GM18511 (cell line): Measurements from ENCODE around the gene CPNE1.
A peak's percentile ranks its signal among the peaks of the same experiment; 100 is the strongest.

Experiments used
- ATAC-seq: cut with Tn5 transposase; IDR thresholded peaks from one replicate; pipeline ENCODE4 v1.9.1; 2021; ENCODE audit warnings: mild to moderate bottlenecking, moderate library complexity; ENCODE audit not compliant: unreplicated experiment

CPNE1 gene

DNA sequence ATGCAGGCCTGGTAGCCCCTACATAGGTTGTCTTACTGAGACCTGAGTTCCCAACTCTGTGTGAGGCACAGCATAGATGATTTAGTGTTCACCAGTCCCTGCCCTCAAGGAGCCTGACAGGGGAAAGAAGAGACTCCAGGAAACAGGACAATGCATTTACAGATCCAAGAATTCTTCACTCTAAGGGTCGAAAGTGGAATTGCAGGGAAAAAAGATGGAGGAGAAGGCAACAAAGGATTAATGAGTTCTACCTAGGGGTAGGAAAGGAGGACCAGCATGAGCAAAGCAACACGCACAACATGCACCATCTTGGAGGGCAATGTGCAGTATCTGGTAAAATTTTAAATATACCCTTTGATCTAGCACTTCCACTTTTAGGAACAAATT is 43.1 kb downstream of the CPNE1 start:
- no peak for ATAC-seq

DNA sequence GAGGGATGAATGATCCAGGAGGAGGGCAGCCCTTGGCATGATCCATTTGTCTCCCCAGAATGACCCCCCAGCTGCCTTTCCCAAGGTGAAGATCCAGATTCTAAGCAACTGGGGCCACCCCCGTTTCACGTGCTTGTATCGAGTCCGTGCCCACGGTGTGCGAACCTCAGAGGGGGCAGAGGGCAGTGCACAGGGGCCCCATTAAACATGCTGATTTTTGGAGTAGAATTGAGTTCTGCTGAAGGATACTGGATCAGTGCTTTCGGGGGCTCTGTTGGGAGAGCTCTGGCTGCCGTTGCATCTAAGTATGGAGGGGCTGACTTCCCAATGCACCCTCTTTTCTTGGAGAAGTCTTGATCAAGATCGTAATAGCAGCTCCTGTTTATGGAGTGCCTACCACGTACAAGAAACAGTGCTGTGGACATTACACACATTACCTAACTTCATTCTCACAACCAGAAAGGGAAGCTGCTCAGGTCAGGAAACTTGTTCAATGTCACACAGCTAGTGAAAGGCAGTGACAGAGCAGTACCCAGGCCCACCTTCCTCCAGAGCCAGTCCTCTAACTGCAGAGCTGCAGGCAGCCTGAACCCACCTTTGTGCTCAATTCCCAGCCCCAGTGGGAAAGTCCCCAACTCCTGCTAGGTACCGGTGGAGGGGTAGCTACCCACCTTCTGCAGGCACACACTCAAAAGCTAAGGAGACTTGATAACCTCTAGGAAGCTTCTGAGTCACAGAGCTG is 43.7 kb downstream of the CPNE1 start:
- ATAC-seq, result no peak

DNA sequence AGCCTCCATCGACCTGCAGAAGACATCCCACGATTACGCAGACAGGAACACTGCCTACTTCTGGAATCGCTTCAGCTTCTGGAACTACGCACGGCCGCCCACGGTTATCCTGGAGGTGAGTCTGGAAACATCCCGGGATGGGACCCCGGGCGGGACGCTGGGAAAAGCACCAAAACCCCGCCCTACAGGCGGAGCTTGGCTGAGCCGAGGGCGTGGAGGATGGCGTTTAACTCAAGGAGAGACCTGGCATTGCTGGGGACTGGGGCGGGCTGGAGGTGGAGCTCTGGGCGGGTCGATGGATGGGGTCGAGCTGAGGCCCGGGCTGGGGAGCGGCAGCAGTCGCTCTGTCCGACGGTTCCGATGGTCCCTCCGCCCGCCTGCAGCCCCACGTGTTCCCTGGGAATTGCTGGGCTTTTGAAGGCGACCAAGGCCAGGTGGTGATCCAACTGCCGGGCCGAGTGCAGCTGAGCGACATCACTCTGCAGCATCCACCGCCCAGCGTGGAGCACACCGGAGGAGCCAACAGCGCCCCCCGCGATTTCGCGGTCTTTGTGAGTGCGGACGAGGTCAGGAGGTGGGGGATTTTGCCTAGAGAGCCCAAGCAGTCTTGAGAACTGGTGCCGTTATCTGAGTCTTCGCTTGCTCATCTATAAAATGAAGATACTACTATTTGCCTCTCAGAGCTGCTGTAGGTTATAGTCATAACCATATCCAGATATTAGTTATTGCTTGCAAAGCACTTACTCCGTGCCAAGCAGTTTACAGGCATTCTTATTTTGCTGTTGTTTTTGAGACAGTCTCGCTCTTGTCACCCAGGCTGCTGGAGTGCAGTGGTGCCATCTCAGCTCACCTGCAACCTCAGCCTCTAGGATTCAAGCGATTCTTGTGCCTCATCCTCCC is 45.3 kb downstream of the CPNE1 start:
- ATAC-seq, result peak; percentile 43

GRCh38 chr20:35618263-35619131 is 46.2 kb downstream of the CPNE1 start:
- no peak for ATAC-seq

DNA sequence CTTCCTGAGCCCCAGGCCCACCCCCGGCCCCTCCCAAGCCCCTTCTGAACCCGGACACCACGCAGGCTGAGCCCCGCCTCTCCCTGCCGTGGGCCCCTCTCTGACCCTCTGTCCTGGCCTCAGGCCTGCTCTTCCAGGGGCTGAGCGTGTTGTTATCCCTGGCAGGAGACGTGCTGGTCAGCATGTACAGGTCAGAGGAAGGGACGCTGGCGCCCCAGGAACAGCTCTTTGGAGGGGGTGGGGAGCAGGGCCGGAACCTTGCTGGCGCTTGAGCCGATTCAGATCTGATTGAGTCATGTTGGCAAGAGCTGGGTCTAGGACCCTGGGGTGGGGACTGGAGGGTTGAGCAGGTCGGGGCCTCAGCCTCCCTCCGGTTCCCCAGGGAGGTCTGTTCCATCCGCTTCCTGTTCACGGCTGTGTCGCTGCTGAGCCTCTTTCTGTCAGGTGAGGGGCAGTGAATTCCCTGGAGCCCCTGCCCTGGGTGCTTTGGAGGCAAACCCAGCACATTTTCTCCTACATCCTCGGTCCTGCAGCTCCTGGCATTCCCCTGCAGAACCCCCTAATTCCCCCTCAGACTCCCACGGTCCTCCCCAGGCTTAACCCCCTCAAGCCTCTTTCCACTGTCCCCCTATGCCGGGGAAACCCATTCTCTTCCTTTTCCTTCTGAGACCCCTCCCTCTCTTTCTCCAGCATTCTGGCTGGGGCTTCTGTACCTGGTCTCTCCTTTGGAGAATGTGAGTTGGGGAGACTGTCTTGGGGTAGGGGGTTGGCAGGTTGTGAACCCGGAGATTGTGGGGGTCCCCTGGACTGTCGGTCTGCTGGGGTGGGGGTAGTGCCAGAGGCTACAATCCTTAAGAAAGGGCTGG is 47.1 kb downstream of the CPNE1 start:
- ATAC-seq, result no peak

DNA sequence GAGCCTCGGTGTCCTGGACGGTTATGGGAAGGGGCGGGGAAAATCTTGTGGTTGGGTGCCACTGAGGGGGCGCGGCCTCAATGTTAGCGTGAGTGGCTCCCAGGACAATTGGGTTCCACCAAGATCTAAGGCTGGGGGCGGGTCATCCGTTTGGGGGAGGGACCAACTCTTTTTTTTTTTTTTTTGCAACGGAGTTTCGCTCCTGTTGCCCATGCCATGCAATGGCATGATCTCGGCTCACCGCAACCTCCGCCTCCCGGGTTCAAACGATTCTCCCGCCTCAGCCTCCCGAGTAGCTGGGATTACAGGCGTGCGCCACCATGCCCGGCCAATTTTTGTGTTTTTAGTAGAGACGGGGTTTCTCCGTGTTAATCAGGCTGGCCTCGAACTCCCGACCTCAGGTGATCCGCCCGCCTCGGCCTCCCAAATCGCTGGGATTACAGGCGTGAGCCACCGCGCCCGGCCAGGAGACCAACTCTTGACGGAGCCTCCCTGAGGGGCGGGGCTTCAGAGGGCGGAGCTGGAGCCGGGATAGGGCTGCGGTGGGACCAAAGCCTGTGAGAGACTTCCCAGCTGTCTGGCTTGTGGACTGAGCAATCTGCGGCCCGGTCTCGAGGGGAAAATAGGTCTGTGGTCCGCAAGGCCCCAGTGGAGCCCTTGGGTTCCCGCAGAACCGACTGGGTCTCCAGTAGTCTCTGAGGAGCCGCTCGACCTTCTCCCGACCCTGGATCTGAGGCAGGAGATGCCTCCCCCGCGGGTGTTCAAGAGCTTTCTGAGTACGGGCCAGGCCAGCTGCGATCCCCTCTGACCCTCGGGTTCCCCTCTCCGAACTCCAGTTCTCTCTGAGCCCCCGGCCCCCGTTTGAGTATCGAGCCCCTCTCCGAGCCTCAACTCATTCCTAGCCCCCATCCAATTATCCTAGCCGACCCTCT is 48.0 kb downstream of the CPNE1 start:
- peak; percentile 28 for ATAC-seq

DNA sequence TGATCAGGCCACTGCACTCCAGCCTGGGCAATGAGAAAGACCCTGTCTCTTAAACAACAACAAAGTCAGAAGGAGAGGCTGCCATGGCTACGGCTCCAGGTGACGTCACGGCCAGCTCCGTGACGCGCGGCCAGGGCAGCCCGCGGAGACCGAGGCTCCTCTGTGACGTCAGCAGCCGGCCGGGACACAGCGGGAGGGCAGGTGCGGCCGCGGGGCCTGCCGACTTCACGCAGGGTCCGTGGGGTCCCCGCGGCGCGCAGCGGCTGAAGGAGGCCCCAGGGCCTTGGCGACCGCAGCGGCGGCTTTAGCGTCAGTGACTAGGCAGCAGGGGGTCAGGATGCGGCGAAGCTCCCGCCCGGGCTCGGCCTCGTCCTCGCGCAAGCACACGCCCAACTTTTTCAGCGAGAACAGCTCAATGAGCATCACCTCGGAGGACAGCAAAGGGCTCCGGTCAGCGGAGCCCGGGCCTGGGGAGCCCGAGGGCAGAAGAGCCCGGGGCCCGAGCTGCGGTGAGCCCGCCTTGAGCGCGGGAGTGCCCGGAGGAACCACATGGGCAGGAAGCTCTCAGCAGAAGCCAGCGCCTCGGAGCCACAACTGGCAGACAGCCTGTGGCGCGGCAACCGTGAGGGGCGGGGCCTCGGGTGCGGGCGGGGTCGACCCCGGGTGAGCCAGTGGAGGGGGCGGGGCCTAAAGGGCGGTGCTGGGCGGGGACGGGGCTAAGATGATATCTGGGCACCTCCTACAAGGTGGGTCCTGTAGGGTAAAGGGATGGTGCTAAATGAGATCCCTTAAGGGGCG is 48.8 kb downstream of the CPNE1 start, which contains the start of gene SPAG4:
Gene SPAG4, plus strand, starts transcription at position 163 of the 798 bp plus-strand sequence. Its CDS starts 175 bp downstream, at position 338.
- ATAC-seq, result peak; percentile 79

DNA sequence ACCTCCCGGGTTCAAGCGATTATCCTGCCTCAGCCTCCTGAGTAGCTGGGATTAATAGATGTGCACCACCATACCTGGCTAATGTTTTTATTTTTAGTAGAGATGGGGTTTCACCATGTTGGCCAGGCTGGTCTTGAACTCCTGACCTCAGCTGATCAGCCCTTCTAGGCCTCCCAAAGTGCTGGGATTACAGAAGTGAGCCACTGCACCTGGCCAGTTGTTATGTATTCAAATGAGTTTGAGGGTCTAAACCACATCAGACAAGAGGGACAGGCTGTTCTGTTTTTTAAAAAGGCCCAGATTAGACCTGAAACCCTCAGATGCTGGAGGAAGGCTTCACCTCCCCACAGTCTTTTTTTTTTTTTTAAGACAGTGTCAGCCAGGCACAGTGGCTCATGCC is 53.2 kb downstream of the CPNE1 start:
- no peak for ATAC-seq

GRCh38 chr20:35610833-35611427 is 53.8 kb downstream of the CPNE1 start:
- no peak for ATAC-seq

DNA sequence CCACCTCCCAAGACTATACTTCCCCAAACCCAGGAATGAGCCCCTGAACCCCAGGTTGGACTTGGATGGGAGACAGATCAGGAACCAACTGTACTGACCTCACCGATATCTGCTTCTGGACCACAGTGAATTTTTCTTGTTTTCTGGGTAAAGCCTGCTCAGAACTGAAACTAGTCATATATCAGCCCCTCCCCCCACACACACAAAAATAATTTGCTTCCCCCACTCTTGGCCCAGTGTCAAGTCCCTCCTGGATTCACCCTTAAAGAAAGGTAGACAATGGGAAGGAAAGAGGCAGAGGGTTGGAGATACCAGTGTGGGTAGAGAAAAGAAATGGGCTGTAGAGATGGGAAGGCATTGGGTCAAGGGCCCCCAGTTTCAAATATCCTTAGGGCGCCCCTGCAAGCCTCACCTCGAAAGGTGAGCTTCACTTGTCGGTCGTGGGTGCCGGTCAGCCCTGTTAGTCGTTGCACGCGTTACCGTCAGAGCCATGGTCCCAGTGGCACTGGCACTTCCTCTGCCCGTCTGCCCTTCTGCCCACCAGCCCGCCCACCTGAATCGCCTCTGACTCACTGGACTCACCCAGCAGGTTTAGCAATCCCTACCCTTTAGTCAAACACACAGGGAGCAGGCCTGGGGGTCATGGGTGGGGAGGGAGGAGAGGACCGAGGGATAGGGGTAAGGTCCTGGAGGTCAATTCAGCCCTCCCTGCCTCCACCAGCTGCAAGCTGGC is 57.5 kb downstream of the CPNE1 start:
- ATAC-seq, result no peak

DNA sequence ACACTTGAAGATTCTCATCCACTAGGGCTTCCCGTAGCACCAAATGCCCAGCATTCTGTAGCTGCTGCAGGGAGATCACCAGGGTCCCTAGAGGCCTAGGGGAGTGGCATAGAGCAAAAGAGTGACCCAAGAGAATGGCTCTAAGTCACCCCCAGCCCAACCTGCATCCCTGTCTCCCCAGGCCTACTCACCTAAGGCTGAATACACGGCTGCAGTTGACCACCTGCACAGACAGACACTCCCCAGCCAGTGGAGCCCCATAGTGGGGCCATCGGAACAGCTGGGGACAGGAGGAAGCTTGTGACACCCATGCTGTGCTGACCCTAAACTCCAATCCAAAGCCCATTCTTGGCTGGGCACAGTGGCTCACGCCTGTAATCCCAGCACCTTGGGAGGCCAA is 58.6 kb downstream of the CPNE1 start:
- no peak for ATAC-seq

- no peak for ATAC-seq
Measured at GRCh38 chr20:35604449-35604747, 60.3 kb downstream of the CPNE1 start.

DNA sequence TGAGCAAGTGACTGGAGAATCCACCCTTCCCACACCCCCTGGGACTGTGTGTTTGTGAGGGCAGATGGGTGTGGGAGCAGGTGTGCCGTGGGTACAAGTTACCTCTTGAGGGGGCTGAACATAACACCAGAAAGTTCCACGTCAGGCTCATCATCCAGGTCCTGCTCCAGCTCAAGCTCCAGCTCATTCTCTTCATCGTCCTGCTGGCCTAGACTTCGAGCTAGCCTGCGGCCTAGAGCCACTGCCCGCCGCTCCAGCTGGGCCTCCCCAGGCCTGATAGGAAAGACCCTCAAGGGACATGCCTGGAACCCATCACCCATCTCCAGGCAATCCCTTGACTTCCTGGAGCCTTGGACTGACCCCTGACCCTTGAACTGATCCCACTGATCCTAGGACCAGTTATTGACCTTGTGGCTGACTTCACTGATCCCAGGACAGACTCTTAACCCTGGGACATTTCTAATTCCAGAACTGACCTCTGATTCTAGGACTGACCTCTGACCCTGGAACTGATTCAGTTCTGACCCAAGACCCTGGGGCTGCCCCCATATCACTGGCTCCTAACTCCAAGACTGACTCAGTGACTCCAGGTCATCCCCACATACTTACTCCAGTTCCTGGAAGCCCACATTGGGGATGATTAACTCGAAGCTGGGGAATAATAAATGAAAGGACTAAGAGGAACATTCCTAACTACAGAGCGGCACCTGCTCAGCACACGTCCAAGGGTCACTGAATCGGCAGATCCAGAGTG is 60.8 kb downstream of the CPNE1 start:
- no peak for ATAC-seq

DNA sequence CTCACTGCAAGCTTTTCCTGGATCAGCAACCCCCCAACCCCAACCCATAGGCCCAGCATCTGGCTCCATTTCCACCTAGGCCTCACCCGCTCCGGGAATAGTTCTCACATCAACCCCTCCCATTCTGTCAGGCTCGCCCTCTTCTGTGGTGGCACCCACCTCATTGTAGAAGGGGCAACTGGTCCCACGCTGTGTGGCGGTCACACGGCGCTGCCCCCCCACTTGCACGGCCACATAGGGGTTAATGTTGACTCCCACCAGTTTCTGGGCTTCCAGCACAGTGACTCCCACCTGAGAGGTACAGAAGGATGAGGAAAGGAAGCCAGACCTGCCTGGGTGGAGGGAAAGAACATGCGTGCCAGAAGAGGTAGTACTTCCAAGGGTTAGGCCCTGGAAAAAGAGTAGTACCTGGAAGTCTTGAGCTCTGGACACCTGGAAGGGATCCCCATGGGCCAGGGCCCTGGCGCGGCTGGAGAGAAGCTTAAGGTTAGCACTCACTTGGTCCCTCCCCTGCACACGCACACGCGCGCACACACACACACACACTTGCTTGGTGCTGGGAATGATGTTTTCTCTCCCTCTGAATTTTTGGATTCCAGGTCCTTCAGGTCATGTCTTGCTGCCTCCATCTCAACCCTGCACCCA is 61.7 kb downstream of the CPNE1 start:
- no peak for ATAC-seq

- no peak for ATAC-seq
Measured at GRCh38 chr20:35601990-35602389, 62.7 kb downstream of the CPNE1 start.
